NCI-H2107 (cell line): ENCODE data around the gene CABP7.

Experiments used
- DNase-seq: peaks from one replicate; lab custom pipeline; 2025; lab: John Stamatoyannopoulos, UW

CABP7 gene

DNA sequence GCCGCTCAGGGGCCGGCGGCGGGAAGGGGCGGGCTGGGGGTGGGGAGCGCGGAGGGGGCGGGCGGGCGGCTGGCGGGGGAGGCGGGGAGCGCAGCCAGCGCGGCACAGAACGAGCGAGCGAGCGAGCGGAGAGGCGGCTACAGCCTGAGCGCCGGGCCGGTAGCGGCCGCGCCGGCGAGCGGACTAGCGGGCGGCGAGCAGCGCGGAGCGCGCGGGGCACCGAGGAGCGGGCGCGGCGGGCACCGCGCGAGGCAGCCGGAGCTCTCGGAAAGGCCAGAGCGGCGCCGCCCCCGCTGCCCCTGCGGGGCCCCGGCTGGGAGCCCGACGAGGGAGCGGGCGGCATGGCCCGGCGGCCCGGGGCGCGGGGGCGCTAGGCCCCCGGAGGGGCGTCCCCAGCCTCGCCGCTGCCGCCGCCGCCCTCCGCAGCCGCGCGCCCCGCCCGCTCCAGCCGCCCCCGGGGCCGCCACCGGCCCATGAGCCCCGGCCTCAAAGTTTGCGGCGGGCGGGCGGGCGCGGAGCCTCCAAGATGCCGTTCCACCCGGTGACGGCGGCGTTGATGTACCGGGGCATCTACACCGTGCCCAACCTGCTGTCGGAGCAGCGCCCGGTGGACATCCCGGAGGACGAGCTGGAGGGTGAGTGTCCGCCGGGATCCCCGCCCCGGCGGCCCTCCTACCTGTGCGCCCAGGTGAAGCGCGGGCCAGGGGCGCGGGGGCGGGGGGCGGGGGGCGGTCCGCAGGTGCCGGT, at the start of gene CABP7:
Gene CABP7, plus strand, starts transcription at position 105 of the 747 bp plus-strand sequence. Its CDS starts 422 bp downstream, at position 527.
- no peak for DNase-seq

DNA sequence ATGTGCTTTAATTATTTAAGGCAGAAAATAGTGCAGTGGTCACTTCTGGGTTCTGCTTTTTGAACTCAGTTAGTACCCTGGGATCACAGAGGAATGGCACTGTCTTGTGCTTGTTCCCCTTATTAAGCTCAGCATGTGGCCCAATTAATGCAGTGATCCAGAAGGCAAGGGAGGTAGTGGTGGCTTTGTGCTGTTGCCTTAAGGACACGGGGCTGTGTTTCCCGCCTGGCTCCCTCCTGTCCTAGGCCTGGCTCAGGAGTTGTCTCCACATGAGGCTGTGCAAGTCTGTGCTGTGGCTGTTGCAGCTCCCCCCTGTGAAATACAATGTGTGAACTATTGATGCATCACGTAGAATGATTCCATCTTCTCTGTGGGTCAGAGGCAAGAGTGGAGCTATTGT, 49.2 kb upstream of the CABP7 start:
- DNase-seq, result no peak

DNA sequence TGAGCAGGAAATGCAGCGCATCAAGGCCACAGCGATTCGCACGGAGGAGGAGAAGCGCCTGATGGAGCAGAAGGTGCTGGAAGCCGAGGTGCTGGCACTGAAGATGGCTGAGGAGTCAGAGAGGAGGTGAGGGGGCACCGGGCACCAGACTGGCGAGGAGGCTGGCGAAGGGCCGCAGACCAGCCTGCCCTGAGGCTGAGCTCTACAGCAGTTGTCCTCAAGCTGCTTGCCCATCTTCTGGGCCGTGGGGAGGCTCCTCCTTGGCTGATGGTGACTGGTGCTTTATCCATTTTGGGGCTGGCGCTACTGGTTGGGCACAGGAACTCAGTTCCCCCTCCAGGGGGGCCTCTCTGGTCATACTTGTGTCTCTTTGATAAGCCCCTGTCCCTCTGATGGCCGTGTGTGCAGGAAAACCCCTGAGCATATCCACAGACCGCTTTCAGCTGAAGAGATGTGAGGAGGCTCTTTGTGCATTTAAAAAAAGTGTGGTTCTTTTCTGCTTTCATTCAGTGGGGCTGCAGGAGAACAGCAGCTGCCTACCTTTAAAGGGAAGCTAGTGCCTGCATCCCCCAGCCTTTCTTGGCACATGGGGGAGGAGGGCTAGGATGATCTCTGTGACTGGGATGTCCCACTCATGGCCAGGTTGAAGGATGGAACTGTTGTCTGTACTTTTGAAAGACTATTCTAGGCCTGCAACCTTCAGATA, 46.3 kb upstream of the CABP7 start:
- DNase-seq, result no peak

DNA sequence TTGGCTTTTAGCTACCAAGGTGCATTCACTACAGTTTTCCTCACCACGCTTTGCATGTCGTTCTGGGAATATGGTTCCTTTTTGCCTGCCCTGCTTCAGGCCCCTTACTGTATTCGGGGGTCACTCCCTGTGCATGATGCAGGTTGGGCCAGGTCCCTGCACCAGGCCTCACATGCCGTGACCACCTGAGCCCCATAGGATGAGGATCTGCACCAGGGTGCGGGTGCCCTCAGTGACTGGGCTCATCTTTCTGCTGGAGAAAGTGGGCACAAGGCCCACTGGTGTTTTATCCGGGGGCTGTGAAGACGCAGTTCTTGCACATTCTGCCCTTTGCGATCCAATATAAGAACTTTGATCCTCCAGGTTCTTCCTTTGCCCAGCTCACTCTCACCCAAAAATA, 45.7 kb upstream of the CABP7 start:
- DNase-seq, result no peak

DNA sequence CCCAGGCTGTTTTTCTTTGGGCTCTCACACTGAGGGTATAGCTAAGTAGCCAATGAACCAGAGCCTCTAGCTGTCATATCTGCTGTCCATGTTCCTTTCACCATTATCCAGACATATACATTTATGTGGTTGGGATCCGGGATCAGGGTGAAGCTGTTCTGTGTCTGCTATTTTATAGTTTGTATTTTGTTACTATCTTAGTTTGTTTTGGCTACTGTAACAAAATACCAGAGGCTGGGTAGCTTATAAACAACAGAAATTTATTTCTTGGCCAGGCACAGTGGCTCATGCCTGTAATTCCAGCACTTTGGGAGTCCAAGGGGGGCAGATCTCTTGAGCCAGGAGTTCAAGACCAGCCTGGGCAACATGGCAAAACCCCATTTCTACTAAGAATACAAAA, 40.5 kb upstream of the CABP7 start:
- no peak for DNase-seq

DNA sequence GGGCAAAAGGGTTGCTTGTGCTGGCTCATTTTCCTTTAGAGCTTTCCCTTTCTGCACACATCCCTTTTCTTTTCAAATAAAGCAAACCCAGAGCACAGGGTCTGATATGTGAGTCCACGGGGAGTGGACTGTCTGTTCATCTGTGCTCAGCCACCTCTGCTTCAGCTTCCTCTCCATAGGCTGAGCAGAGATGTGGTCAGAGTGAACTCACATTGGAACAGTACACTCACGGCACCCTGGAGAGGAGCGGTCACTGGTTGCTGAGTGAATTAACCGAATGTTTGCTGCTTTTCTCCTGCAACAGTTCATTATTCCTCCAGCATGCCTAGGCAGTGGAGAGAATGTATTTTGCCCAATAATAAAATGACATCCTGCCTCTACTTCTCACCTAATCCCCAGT, 36.3 kb upstream of the CABP7 start:
- no peak for DNase-seq

DNA sequence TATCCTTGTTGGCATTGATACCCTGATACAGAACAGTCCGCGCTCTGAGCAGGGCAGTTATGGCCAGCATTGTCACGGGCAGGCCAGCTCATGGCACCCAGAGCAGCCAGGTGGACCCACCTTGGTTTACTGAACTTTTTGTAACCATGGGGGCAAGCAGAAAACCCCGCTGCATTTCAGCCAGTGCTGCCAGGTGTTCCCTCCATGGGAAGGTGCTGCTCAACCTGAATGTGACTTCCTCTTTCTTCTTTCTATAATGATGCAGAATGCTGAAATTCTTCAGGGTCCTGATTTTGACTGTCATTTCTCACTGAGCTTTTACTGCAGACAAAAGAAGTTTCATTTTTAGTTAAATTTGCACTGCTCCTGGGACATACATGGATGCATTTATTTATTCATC, 35.6 kb upstream of the CABP7 start:
- DNase-seq, result no peak

DNA sequence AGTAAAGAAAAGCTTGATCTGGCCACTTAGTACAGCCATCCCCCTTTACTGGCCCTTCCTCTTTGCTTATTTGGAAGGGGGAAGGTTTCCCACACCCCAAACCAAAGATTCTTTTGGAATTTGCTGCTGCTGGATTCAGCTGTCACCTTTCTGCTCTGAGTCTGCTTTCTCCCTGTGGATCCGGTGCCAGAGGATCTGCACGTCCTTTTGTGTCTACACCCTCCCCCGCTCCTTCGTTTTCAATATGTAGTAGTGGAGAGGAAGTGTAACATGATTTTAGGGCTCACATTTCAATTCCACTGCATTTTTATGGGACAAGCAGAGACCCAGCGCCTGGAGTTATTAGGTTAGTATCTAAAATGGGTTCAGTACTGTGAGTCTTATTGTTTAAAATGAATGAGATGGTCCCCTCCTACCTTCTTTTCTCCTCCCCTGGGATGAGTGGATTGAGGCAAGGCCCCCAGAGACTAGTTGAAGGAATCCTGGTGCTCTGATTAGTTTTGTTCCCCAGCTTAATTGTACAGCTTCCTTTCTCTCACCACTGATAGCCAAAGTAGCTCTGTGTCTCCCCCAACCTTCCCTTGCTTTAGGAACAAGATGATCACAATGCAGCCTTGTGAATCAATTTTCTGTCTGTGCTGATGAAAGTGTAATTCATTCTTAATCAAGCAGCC, 30.5 kb upstream of the CABP7 start:
- no peak for DNase-seq

DNA sequence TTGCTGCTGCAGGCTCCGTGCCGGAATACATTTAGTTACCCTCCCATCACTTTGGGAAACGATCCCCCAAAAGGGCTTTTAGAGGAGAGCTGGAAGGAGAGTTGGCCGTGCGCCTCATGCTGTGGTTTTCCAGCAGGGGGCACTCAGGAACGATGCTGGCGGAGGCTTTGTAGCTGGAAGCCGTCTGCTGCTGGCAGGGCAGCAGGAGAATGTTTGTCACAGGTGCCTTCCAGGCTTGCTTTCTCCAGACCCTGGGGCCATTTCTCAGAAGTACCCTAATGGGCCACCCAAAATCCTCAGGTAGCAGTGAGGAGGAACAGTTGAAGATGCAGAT, 30.0 kb upstream of the CABP7 start:
- peak; percentile 58 for DNase-seq

DNA sequence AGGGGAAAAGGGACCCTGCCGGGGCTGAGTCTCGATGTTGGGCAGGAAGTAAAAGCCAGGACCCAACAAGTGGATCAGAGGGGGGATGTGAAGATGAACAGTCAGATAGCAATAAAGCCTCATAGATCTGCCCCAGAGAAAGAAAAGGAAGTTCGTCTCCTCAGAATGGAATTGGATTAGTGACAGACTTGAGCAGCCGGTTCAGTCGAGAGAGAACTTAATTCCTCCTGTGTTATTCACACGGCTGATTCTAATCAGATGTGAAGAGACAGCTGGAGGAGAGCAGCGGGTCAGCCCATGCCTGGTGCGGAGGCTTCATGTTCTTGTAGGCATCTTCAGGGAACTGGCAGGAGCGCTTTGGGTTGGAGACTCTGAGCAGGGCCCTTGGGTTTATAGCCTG, 29.3 kb upstream of the CABP7 start:
- no peak for DNase-seq

DNA sequence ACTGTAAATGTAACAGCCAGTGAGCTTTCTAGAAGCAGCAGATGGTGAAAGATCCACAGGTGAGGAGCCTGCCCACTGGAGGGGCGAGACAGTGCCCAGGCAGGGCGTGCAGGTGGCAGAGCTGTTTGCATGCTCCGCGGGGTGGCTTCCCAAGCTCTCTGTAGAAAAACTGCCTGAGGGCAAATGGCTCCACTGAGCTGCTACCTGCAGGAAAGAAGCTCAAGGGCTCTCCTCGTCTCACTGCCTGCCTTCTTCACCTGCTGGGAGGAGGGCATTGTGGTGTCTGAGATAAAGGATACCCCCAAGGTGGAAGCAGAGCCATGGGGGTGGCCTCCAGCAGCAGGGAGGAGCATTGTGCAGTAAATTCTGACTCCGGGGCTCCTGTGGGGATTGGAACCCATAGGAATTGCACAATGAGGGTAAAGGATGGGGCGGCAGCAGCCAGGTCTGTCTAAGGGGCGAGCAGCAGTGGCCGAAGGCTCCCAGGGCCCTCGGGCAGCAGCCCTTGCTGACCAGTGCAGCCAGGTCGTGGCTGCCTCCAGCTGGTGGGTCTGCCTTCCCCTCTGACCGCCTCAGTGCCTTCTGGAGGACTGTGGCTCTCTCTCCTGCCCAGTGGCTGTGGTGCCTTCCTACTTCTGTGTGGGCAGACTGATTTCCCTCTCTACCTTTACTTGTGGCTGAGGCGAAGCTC, 28.0 kb upstream of the CABP7 start:
- DNase-seq, result no peak

DNA sequence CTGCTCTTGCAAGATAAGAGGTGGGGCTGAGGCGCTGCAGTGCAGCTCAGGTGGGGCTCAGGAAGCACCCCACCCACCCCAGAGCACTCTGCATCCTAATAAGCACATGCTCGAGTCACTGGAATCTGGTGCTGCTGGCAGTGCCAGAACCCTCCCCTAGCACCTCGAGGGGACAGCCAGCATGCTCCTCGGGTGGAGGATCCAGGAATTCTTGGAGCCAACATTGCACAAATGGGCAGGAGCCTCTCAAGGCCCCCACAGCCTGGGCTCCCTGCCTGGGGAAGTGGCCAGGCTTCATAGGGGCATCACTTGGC, 27.5 kb upstream of the CABP7 start:
- no peak for DNase-seq

DNA sequence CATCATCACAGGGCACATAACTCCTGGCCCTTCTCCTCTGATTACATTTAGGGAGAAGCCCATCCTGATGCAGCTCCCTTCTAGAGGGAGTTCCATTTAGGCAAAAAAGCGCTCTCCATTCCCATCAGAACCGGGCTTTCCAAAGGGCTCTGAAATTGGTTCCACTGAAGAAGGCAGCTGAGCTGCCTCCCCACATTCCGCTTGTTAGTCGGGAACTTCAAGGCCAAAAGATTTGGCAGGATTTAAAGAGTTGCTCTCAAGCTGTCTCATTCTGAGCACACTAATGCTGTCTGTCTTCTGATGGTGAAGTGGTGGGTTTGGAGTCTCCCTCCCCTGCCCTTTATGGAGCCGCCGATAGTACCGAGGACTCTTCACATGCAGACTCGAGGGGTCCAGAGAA, 26.6 kb upstream of the CABP7 start:
- DNase-seq, result no peak

DNA sequence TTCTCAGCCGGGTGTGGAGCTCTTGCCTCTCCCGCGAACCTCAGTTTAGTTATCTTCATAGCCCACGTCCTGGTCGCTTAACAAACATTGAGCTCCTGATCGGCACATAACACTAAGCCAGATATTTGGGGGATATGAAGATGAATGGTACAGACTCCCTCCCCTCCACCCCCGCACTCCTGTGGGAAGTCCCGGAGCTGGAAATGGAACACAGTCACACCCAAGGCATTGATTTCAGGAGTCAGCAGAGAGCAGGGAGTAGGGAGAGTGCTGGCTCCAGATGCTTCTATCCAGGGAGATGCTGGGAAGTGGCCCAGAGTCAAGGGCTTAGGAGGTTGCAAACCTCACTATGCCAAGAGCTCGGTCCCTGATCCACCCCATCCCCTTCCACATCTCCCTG, 26.1 kb upstream of the CABP7 start:
- no peak for DNase-seq

DNA sequence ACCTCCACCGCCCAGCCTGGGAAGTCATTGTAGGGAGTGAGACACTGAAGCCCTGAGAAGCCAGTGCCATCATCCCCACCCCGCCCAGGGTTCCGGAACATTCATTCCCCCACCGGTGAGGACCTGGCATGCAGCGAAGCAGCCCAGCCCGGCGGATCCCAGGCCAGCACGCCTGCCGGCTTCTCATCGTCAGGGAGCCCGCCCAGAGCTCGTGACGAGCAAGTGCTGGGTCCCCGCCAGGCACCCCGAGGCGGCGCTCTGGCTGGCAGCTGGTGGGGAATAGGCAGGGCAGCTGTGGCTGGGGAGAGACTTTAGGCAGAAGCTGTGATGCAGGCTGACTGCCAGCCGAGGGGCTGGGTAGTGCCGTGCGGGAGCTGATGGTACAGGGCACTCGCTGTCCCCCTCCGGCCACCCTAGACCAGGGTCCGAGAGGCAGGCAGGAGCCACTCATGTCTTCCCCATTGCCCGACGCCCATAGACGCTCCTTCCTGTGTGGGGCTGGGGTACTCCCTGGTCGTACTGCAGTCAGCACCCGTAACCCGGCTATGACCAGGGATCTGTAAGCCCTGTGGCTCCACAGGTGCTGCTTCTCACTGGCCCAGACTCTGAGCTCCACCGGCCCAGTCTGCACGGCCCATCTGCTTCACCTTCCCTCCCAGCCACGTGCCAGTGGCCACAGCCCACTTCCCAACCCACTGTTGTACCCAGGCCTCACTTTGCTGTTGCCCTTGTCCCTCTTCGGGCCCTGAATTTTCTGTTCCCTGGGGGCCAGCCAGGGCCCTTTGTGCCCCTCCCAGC, 24.5 kb upstream of the CABP7 start:
- DNase-seq, result no peak

DNA sequence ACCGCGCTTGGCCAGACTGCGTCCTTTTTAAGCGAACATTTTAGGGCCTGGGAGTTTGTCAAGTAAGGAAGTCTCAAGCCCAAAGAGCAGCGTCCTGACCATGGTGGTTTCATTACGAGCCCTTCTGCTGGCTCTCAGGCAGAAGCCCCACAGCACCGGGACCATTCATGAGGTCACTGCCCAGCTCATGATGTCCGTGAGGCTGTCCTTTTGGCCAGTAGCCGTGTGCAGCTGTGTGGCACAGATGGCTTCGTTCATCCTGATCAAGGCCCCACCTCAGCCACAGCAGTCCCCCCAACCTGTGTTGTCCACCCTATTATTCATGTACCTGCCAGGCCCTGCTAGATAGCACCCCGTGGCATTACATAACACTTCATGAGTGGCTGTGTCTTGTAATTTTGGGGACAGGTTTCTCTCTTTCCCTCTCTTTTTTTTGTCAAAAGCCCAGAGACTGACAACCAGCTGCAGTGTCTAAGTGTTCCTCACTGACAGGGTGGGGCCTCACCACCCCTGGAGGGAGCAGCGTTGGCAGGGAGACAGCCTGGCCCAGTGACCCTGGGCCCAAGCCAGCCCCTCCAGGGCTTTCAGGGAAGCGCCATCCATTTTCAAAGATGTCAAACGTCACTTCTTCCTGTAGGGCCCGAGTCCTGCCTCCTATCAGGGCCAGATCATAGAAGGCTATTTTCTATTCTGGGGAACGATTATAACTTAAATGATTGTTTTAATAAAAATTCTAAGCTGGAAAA, 21.8 kb upstream of the CABP7 start:
- no peak for DNase-seq

DNA sequence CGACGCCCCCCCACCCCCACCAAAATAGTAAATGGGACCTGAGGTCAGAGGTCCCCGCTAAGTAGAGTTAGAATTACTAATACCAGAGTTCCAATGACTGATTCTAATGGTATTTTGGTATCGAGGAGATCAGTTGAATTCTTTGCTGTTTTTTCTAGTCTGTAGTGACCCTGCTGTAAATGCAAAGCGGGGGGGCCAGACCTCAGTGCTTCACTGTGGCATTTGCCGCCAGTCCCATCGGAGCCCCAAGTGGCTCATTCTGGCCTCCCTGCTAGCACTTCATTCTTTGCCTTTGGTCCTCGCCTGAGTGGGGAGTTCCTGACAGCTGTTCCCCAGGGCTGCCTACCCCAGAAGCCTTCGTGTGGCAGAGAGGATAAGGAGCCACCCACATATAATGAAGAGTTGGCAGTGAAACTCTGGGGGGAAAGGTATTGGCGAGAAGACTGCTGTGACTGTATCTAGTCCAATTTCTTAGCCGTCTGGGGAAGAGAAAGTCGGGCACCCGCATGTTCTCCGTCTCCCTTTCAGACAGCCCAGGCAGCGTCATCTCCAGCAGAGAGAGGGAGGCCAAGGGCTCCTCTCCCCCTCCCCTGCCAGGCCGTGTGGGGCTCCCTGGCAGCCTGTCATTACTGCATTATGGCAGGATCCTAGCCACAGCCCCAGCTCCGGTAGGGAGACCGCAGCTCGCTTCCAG, 19.4 kb upstream of the CABP7 start:
- no peak for DNase-seq

DNA sequence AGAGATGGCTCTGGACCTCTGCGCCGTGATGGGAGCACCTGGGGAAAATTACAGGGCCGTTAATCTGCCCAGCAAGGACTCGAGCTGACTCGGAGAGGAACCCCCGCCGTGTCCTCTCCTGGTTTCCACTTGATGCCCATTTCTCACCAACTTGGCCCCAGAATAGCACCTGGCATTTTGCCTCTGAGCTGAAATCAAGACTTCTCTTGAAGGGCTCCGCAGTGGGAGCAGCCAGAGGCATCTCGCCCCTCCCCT, 19.0 kb upstream of the CABP7 start:
- no peak for DNase-seq

DNA sequence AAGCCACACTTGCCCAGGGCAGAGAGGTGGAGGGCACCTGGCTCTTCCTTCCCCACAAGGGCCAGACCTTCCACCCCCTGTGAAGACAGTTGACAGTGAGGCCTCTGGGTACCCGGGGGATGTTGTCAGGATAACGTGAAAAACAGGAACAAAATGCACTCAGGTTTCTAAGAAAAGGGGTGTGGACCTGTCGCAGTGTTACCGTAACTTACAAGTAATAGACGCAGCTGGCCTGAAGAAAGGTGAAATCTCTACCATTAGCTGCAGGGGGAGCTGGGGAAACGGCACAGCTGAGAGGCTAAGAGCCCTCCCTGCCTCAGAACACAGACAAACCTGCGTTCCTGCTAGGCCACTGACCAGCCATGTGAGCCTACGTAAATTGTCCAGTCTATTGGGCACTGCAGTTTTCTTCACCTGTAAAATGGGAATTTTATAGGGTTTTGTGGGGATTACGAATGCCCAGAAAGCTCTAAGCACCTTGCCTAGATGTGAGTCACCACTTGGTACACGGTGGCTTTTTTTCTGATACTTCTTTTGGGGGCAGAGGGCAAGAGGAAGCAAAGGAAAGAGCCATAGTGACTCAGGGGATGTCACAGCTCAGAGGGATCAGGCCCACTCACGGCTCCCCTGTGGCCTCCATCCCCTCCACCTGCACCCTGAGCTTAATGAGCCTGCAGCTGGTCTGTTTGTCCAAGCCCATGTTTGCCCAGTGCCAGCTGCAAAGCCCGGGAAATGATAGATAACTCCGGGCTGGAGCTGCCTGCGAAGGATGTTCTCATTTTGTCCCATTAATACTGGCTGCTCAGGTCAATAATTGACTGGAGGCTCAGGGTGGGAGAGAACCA, 18.4 kb upstream of the CABP7 start:
- no peak for DNase-seq
